Astrocyte (in vitro differentiated cells and primary cell): ENCODE data around the gene SGK1. TPM values are rescaled to one million over a fixed set of nuclear protein-coding genes. Genes with fewer than 3 reads are reported as not detected.

Experiments
- DNase-seq: peaks from one replicate; pipeline ENCODE4 v3.0.0-alpha.2; 2010; ENCODE audit warnings: low read depth
- FAIRE-seq: peaks from 2 replicates; lab custom pipeline; 2011; peaks lifted over from hg19 to GRCh38; lab: Jason Lieb, UNC
- H2AFZ ChIP-seq: 2 replicates; pipeline ENCODE4 v1.6.0; 2012; ENCODE audit warnings: low read depth, low read length, inconsistent platforms
- H3K27ac ChIP-seq: 2 replicates; pipeline ENCODE4 v1.5.1; 2011; ENCODE audit warnings: low read depth, low read length, inconsistent platforms
- H3K27me3 ChIP-seq: 2 replicates; pipeline ENCODE4 v1.6.0; 2011; ENCODE audit warnings: low read length, inconsistent platforms; ENCODE audit not compliant: insufficient read depth
- H3K36me3 ChIP-seq: 2 replicates; pipeline ENCODE4 v1.5.1; 2011; ENCODE audit warnings: low read length, inconsistent platforms; ENCODE audit not compliant: insufficient read depth
- H3K4me1 ChIP-seq: 2 replicates; pipeline ENCODE4 v1.5.1; 2011; ENCODE audit warnings: low read length, inconsistent platforms; ENCODE audit not compliant: insufficient read depth
- H3K4me2 ChIP-seq: 2 replicates; pipeline ENCODE4 v1.6.0; 2012; ENCODE audit warnings: low read length, inconsistent platforms
- H3K4me3 ChIP-seq: 2 replicates; pipeline ENCODE4 v1.5.1; 2011; ENCODE audit warnings: low read depth, mild to moderate bottlenecking, low read length, inconsistent platforms; ENCODE audit not compliant: insufficient read depth
- H3K79me2 ChIP-seq: 2 replicates; pipeline ENCODE4 v1.6.0; 2012; ENCODE audit warnings: mild to moderate bottlenecking, low read length, inconsistent platforms; ENCODE audit not compliant: insufficient read depth
- H3K9ac ChIP-seq: 2 replicates; pipeline ENCODE4 v1.6.0; 2012; ENCODE audit warnings: mild to moderate bottlenecking, low read length, inconsistent platforms
- H3K9me3 ChIP-seq: 2 replicates; pipeline ENCODE4 v1.5.1; 2012; ENCODE audit warnings: low read depth, mild to moderate bottlenecking, low read length, inconsistent platforms; ENCODE audit not compliant: insufficient read depth
- H4K20me1 ChIP-seq: 2 replicates; pipeline ENCODE4 v1.6.0; 2012; ENCODE audit warnings: low read length, inconsistent platforms; ENCODE audit not compliant: insufficient read depth
- H3K27ac Mint-ChIP-seq: one replicate; pipeline ENCODE4 v1.8.0; 2021; ENCODE audit warnings: mild to moderate bottlenecking, mixed read lengths; ENCODE audit not compliant: unreplicated experiment
- H3K27me3 Mint-ChIP-seq: one replicate; pipeline ENCODE4 v1.8.0; 2021; ENCODE audit warnings: low read depth, mixed read lengths; ENCODE audit not compliant: unreplicated experiment
- H3K36me3 Mint-ChIP-seq: one replicate; pipeline ENCODE4 v1.8.0; 2021; ENCODE audit warnings: low read depth, mixed read lengths; ENCODE audit not compliant: unreplicated experiment
- H3K4me1 Mint-ChIP-seq: one replicate; pipeline ENCODE4 v1.8.0; 2021; ENCODE audit warnings: low read depth, mixed read lengths; ENCODE audit not compliant: unreplicated experiment
- H3K4me3 Mint-ChIP-seq: one replicate; pipeline ENCODE4 v1.8.0; 2021; ENCODE audit warnings: mild to moderate bottlenecking, moderate library complexity, mixed read lengths; ENCODE audit not compliant: unreplicated experiment
- H3K9me3 Mint-ChIP-seq: one replicate; pipeline ENCODE4 v1.8.0; 2021; ENCODE audit warnings: mild to moderate bottlenecking, mixed read lengths; ENCODE audit not compliant: unreplicated experiment
- EZH2 ChIP-seq: IDR thresholded peaks from 2 replicates; pipeline ENCODE4 v1.6.1; 2012; ENCODE audit warnings: mild to moderate bottlenecking, low read length, inconsistent platforms; ENCODE audit not compliant: insufficient read depth
- total RNA-seq: library from RNA; stranded (reverse); gene quantifications from 2 replicates; pipeline ENCODE4 v1.2.1, GENCODE V29; 2021
- TF ChIP-seq, protein P1 (sequence below): IDR thresholded peaks from 2 replicates; pipeline ENCODE4 v1.5.1; 2011; ENCODE audit warnings: low read depth, mild to moderate bottlenecking, inconsistent platforms, low read length, moderate library complexity; ENCODE audit not compliant: insufficient read depth

SGK1 gene
- total RNA-seq, 1 donor from 2014 or later: 117 TPM

- Histone ChIP-seq H3K4me3 (no peak overlapping the region), H3K27ac (peak overlapping the region; percentile 92), H3K9me3 (no peaks in the 10 kb centered on the region), H4K20me1 (no peaks in the 10 kb centered on the region), H3K4me2 (peak overlapping the region; percentile 68), H3K9ac (peak overlapping the region; percentile 79), H2AFZ (no peak overlapping the region), H3K36me3 (no peaks in the 10 kb centered on the region), H3K4me1 (peaks cover 15% of the 10 kb centered on the region), H3K27me3 (no peaks in the 10 kb centered on the region), H3K79me2 (no peaks in the 10 kb centered on the region)
- FAIRE-seq (no peak), DNase-seq (no peak)
- peak overlapping the region; percentile 49 for H3K27ac Mint-ChIP-seq
- H3K4me3 Mint-ChIP-seq: no peak overlapping the region
- no peaks in the 10 kb centered on the region for H3K27me3 Mint-ChIP-seq
- no peaks in the 10 kb centered on the region for H3K36me3 Mint-ChIP-seq
- peaks cover 16% of the 10 kb centered on the region for H3K4me1 Mint-ChIP-seq
- no peaks in the 10 kb centered on the region for H3K9me3 Mint-ChIP-seq
- TF ChIP-seq, protein P1, sequence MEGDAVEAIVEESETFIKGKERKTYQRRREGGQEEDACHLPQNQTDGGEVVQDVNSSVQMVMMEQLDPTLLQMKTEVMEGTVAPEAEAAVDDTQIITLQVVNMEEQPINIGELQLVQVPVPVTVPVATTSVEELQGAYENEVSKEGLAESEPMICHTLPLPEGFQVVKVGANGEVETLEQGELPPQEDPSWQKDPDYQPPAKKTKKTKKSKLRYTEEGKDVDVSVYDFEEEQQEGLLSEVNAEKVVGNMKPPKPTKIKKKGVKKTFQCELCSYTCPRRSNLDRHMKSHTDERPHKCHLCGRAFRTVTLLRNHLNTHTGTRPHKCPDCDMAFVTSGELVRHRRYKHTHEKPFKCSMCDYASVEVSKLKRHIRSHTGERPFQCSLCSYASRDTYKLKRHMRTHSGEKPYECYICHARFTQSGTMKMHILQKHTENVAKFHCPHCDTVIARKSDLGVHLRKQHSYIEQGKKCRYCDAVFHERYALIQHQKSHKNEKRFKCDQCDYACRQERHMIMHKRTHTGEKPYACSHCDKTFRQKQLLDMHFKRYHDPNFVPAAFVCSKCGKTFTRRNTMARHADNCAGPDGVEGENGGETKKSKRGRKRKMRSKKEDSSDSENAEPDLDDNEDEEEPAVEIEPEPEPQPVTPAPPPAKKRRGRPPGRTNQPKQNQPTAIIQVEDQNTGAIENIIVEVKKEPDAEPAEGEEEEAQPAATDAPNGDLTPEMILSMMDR: no peak
- no peak for TF ChIP-seq EZH2
Observed at GRCh38 chr6:134289204-134289575, 28.7 kb downstream of the SGK1 start.

DNA sequence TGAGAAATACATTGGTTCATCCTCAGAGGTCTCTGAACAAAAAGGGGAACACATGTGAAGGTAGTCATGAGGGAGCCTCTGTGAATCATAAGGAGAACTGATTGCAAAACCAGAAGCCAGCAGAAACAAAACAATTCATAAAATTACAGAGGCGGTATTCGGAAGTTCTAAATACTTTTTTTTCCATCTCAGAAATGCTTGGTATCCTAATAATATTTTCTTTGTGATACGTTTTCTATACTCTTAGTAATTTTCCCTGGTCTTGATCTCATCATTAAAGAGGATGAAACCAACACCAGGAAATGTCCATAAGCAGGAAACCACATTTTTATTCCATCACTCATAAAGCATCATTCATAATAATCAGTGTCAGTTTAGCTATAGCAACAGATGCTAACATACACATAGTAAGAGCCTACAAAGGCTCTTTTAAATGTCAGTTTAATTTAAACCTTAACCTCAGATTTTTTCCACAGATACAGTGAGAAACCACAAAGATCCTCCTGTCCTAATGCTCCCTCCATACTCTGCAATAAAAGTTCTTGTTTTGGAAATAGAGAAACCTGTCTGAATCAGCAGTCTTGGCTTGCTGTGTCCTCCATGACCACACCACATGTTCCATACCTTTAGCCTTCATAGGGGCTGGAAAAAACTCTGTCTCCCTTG lies 29.2 kb downstream of the SGK1 start:
- H3K27ac ChIP-seq: peak overlapping the region; percentile 92
- no peak overlapping the region for H2AFZ ChIP-seq
- H3K4me2 ChIP-seq: peak overlapping the region; percentile 68
- no peak overlapping the region for H3K4me3 ChIP-seq
- no peaks in the 10 kb centered on the region for H3K9me3 ChIP-seq
- peak overlapping the region; percentile 79 for H3K9ac ChIP-seq
- TF ChIP-seq, protein P1: no peak
- no peak for TF ChIP-seq EZH2
- H3K79me2 ChIP-seq: no peaks in the 10 kb centered on the region
- Mint-ChIP-seq H3K9me3 (no peaks in the 10 kb centered on the region), H3K27me3 (no peaks in the 10 kb centered on the region), H3K27ac (peak overlapping the region; percentile 49), H3K4me1 (peaks cover 16% of the 10 kb centered on the region), H3K4me3 (no peak overlapping the region), H3K36me3 (no peaks in the 10 kb centered on the region)
- H3K4me1 ChIP-seq: peaks cover 15% of the 10 kb centered on the region
- no peaks in the 10 kb centered on the region for H3K36me3 ChIP-seq
- no peaks in the 10 kb centered on the region for H3K27me3 ChIP-seq
- FAIRE-seq: peak; percentile 80
- peak; percentile 92 for DNase-seq
- H4K20me1 ChIP-seq: no peaks in the 10 kb centered on the region

DNA sequence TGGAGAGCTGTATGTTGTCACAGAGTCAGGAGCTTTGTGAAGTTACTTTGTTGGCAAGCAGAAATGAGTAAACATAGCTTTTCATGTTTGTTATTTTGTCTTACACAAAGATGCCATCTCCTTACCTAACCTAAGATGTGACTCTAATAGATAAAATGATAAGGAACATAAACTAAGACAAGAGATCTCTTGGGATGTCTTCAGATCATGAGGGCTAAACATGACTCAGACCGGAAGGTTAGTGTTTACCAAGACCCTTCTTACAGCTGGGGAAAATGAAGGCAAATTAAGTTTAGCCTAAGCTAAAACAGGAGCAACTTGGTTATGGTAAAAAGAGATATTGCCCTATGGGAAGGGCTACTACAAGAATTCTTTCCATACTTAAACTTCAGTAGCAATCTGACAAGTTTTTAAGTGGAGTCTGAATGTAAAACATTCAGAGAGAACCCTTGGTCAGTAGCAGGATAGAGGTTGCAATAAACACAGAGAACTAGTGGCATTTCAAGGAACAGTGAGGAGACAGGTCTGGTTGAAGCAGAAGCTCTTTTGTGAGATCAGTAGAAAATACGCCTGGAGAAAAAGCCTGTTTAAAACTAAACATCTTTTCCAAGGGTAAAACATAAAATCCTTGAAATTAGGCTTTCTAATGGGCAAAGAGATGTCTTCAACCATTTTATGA lies 29.9 kb downstream of the SGK1 start:
- Mint-ChIP-seq H3K27me3 (no peaks in the 10 kb centered on the region), H3K4me3 (no peak overlapping the region), H3K36me3 (no peaks in the 10 kb centered on the region), H3K27ac (peak overlapping the region; percentile 29), H3K4me1 (peaks cover 16% of the 10 kb centered on the region), H3K9me3 (no peaks in the 10 kb centered on the region)
- Histone ChIP-seq H3K27me3 (no peaks in the 10 kb centered on the region), H3K9me3 (no peaks in the 10 kb centered on the region), H3K9ac (peak overlapping the region; percentile 79), H3K79me2 (no peaks in the 10 kb centered on the region), H4K20me1 (no peaks in the 10 kb centered on the region), H2AFZ (peak overlapping the region; percentile 7), H3K36me3 (no peaks in the 10 kb centered on the region), H3K27ac (peak overlapping the region; percentile 92), H3K4me3 (no peak overlapping the region), H3K4me1 (peaks cover 15% of the 10 kb centered on the region), H3K4me2 (peak overlapping the region; percentile 68)
- DNase-seq (no peak), FAIRE-seq (no peak)
- TF ChIP-seq, protein P1: no peak
- TF ChIP-seq EZH2: no peak
